GM21528 (cell line): ENCODE measurements around the gene REG1A.

Experiments used
- ATAC-seq: cut with Tn5 transposase; IDR thresholded peaks from one replicate; pipeline ENCODE4 v1.9.1; 2021; ENCODE audit warnings: mild to moderate bottlenecking, moderate library complexity; ENCODE audit not compliant: unreplicated experiment, low FRiP score

The REG1A gene

GRCh38 chr2:79124907-79125720, 4.8 kb downstream of the REG1A start:
- no peak for ATAC-seq

- ATAC-seq, result no peak
These were observed 5.4 kb downstream of the REG1A start for GRCh38 chr2:79125721-79125985.

GRCh38 chr2:79128406-79128805, 8.1 kb downstream of the REG1A start:
- ATAC-seq, result no peak

- ATAC-seq, result no peak
These were observed 9.0 kb downstream of the REG1A start for GRCh38 chr2:79129260-79129659.

GRCh38 chr2:79129804-79130203, 9.5 kb downstream of the REG1A start:
- no peak for ATAC-seq

- ATAC-seq, result no peak
These were observed 11.4 kb downstream of the REG1A start for GRCh38 chr2:79131687-79132086.

- ATAC-seq, result no peak
These were observed 18.1 kb downstream of the REG1A start for GRCh38 chr2:79138385-79138784.

- ATAC-seq, result no peak
These were observed 19.1 kb downstream of the REG1A start for GRCh38 chr2:79139423-79139822.

- no peak for ATAC-seq
These were observed 35.7 kb downstream of the REG1A start for GRCh38 chr2:79155826-79156476.

GRCh38 chr2:79159030-79159429, 38.7 kb downstream of the REG1A start:
- no peak for ATAC-seq

GRCh38 chr2:79159653-79160052, 39.4 kb downstream of the REG1A start, which contains the start of gene REG3A:
Gene REG3A, minus strand, starts transcription at chr2:79159753. Its CDS starts 348 bp downstream, at chr2:79159405.
- ATAC-seq, result no peak

GRCh38 chr2:79162132-79162531, 41.8 kb downstream of the REG1A start:
- ATAC-seq, result no peak

- ATAC-seq, result no peak
These were observed 42.5 kb downstream of the REG1A start for GRCh38 chr2:79162801-79163200.

- ATAC-seq, result no peak
These were observed 51.2 kb downstream of the REG1A start for GRCh38 chr2:79171348-79171958.
